GM15510 (cell line): ENCODE results near the gene SLCO4A1.

Source experiments
- POLR2A ChIP-seq: IDR thresholded peaks from 3 replicates; pipeline ENCODE4 v1.6.1; 2011; ENCODE audit warnings: borderline replicate concordance; ENCODE audit not compliant: insufficient read length; ENCODE audit errors: extremely low read depth

SLCO4A1 gene

DNA sequence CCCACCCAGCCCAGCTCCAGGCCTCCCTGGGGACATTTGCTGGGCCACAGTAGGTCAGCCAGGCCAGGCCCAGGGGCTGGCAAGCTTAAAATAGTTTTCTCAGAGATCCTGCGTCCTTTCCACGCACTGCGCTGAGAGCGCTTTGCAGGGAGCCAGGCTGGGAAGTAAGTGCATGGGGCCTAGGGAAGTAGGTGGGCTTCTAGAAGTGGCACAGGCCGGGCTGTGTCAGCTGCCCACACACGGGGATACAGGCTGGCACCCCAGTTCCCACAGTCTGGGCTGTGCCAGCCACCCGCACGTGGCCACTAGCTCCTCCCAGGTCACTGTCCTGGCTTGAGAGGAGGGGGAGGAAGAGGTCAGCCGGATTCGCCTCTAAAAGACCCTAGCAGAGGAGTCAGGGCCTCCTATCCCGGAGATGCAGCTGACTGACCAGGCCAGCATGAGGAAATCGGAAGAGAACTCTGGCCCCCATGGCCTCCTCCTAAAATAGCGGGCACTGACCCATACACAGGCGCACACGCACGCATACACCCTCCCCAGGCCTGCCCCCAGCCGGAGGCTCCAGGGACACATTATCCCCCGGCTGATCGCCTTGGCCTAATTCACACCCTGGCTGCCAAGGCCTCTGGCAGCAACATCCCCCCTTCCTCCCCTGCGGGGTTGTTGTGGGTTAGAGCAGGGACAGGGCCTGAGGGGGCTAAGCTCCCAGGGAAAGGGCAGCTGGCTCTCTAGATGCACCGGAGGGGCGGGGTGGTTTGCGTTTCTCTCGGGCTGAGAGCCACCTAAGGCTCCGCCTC, 5.4 kb downstream of the SLCO4A1 start:
- no peak for TF ChIP-seq POLR2A

DNA sequence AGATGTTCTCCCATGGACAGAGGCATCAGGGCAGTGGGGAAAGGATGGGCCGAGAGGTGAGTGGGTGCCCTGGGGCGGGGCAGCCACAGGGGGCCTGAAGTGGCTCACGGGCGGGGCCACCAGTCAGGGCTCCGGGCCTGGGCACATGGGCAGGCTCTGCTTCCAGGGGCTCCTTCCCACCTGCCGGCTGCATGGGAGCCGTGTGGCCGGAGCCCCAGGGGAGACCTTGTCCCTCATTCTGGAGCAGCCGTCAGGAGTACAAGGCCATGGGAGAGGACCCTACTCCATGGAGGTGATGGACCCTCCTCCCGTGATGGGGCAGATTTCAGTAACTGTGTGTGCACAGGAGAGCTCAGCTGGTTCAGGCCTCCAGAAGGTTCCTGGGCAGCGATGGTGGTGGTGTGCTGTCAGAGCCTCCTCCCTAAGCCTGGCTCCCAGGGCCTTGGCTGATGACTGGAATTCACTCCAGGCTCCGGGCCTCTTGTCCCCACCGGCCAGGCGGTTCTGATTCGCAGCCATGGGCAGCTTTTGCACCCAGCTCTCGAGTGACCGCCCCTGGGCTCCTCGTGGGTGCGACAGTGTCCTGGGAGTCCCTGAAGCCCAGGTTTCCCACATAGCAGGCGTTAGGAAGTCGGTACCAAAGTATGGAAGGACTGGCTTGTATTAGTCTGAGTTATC, 6.2 kb downstream of the SLCO4A1 start:
- TF ChIP-seq POLR2A, result no peak

DNA sequence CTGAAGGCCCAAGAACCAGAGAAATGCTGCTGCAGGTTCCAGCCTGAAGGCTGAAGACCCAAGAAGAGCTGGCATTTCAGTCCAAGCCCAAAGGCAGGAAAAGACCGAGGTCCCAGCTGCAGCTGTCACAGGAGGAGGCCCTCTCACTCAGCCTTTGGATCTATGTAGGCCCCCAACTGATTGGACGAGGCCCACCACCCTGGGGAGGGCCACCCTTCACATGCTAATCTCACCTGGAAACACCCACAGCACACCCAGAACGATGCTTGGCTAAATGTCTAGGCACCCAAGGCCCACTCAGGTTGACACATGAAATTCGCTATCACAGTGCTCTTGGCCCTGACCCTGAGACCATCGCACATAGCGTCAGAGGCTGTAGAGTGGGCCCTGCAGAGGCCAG, 6.8 kb downstream of the SLCO4A1 start:
- no peak for TF ChIP-seq POLR2A

DNA sequence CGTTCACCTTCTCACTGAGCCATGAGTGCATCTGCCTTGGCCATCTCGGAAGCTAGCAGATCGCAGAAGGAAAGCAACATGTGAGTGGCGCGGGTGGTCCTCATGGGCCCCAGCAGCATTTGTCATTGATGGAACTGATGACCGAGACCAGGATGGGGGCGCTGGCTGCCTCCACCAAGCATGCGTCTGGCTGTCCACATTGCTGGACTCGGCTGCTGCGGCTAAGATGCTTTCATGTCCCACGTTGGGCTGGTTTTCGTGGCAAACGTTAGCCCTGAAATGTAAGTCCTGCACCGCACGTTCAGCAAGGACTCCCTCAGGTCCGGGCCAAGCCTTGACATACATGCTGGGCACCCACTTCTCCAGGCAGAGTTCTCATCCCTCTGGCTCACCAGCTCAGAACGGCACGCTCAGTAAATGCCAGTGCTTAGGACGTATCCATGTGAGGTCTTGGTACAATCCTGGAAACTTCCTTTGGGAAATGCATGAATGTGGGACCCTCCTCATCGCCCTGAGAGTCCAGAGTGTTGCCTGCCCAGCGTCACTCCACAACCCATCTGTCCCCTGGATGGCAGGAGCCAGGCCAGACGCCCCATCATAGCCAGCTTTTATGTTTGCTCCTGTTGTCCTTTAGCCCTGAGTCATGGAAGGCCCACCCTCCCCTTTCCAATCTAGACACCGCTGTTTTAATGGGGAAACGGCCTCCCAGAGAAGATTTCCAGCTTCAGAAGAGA, 8.4 kb downstream of the SLCO4A1 start:
- TF ChIP-seq POLR2A, result no peak

DNA sequence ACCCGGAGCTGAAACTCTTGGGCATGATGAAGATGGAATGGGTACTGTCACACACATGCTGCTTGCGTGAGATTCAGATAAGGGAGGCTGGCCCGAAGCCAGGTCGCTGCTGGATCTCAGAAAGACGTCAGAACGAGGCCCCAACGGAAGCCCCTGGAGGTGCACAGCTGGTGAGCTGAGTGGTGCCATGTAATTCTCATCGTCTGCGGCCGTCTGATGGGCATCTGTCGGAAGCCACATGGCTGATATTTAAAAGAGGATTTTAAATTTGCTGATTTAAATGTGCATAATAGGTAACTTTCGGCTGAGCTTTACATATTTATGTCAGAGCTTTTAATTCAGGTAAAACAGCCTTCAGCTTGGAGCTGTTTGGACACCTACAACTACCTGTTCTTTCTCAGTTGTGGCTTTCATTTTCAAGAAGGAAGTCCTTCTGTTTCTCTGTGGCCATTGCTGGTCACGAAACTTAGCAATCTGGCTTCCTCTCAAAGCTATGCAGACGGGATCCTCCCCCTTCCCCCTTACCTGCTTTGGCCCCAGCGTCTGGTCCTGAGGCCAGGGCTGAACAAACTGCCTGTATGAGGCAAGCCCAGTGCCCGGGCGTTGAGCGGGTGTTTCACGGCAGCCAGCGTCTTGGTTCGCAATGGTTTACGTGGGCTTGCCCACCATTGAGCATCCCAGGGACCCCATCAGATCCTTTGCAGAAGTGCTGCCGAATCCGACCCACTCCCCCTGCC, 9.2 kb downstream of the SLCO4A1 start:
- TF ChIP-seq POLR2A, result no peak

DNA sequence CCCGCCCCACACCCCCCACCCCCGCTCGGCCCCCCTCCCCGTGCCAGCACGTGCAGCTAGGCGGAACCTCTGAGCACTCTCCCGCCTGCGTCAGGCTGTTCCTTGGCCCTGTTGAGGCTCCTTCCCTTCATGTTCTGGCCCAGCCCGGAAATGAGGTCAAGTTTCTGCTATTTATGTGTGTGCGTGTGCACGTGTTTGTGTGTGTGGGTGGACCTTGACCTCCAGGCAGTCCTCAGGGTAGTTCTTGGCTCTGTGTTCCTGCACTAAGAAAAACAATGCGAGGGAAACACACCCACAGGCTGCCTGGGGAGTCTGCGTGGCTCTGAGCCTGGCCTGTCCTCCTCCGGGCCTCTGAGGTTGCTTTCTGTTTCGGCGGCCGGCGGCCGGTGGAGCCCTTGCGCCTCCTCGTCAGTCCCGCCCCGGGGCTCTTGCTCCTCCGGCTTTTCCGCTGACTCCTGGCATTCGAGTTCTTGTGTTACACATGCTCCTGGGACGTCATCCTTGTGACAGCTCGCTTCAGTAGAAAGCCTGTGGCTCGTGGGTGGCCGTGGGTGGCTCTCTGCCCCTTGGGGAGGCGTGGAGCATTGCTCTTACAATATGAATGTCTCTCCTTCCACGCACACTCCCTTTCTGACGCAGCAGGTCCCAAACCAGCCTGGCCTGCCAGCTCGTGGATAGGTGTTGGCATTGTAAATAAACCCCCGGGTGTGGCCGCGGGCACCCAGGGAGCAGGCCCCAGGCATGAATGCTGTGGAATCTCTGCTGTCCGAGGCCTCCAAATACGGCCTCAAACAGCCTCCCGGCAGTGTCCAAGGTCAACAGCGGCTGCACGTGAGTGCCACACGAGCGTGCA, 10.0 kb downstream of the SLCO4A1 start:
- TF ChIP-seq POLR2A, result peak; percentile 51

DNA sequence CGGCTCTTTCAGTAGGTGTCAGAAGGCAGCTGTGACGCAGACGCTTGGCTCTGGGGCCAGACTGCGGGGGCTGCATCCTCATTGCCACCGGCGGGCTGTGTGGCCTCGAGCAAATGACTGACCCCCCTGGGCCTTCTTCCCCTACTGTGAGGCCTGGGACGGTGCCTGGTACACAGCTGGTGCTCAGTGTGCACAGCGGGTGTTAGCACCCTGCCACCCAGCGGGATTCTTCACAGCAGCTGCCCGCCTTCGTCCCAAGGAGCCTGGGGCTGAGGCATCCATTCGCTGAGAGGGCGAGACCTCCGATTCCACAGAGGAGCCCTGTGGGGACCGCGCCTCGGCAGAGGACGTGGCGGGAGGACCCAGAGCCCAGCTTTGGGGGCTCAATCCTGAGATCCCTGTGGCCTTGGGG, 10.6 kb downstream of the SLCO4A1 start:
- no peak for TF ChIP-seq POLR2A

DNA sequence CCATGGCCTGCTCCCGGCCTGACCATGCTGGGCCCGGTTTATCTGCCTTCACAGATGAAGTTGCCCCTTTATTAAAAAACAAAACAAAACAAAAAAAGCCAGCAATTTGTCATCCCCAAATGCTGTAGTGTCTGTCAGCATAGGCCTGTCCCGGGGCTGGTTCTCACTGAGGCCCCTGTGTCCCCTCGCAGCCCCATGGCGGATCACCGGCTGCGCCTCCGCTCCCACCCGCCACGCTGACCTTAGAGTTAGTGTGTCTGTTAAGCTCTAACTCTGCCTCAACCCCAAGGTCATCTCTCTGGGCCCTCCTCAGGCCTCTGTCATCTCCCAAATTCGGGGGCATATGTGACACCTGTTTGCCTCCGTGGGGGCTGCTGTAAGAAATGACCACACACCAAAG, 11.1 kb downstream of the SLCO4A1 start:
- TF ChIP-seq POLR2A, result no peak

DNA sequence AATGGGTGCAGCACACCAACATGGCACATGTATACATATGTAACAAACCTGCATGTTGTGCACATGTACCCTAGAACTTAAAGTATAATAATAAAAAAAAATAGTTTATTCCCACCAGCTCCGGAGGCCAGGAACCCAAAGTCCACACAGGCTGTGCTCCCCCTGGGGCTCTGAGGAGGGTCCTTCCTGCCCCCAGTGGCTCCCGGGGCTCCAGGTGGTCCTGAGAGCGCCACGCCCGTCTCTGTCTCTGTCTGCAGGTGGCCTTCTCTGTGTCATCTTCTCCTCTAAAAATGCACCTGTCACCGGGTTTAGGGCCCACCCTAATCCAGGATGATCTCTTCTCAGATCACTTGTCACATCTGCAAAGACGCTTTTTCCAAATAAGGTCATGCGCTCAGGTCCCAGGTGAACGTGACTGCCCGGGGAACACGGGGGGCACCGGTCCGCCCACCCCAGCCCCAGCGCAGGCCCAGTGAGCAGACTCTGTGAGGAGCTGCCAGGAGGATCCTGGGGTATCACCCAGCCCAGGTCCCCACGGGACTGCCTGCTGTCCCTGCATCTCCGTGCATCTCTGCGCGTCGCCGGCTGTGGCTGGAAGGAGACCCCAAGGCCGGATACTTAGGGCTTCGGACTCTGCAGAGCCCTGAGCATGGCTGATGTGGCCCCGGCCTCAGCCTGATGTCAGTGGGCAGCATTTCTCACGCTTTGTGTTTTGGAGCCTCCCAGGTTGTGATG, 11.8 kb downstream of the SLCO4A1 start:
- no peak for TF ChIP-seq POLR2A

DNA sequence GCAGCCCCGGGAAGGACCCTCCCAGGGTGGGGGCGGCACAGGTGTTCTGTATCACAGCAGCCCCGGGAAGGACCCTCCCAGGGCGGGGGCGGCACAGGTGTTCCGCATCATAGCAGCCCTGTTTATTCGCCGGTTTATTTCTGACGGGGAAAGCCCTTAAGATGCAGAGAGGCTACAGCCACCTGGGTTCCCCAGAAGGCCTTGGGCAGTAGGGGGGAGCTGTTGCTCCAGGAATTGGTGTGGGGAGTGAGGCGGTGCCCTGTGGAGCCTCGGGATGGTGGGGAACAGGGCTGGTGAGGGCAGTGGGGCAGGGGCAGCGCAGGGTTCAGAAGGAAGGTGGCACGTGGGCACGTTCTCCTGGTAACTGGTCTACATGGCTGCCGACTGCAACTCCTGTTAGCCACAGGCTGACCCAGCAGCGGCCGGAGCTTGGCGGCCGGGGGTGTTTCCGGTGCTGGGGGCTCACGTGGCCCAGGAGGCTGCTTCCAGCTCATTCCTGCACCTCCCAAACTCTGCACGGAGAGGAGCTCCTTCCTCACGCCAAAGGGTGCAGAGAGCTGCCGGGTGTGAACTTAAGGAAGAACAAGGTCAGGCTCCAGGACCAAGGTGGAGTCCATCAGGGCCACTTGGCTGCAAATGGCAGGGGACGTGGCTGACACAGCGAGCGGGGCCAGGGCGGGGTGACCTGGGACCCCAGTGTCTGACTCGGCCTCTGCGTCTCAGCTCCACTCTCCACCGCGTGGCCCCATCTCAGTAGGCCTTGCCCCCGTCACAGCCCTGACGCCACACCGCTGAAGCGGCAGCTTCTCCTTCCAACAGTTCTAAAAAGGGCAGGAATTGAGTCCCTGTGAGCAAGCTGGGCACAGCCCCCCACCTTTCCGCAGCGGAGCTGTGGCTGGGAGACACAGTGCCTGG, 13.2 kb downstream of the SLCO4A1 start:
- TF ChIP-seq POLR2A, result no peak

DNA sequence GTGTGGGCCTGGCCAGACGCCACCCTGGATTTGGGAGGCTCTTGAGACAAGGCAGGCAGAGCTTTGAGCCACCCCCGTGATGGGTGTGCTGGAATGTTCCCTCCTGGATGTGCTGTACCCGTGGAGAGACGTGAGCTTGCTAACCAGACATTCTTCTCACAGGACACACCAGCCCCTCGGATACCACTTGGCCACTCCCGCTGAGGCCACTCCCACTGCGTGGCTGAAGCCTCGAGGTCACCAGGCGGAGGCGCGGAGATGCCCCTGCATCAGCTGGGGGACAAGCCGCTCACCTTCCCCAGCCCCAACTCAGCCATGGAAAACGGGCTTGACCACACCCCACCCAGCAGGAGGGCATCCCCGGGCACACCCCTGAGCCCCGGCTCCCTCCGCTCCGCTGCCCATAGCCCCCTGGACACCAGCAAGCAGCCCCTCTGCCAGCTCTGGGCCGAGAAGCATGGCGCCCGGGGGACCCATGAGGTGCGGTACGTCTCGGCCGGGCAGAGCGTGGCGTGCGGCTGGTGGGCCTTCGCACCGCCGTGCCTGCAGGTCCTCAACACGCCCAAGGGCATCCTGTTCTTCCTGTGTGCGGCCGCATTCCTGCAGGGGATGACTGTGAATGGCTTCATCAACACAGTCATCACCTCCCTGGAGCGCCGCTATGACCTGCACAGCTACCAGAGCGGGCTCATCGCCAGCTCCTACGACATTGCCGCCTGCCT, 14.1 kb downstream of the SLCO4A1 start:
- no peak for TF ChIP-seq POLR2A
